H9 (cell line): ENCODE results near the gene CEP250. TPM values are rescaled to one million over a fixed set of nuclear protein-coding genes. Genes with fewer than 3 reads are reported as not detected.

Experiments used
- DNase-seq: peaks from one replicate; pipeline ENCODE4 v3.0.0-alpha.2; 2017
- H2AFZ ChIP-seq: one replicate; pipeline ENCODE4 v1.6.1; 2013; ENCODE audit warnings: mild to moderate bottlenecking, low read length, control low read depth, moderate library complexity
- H2AK5ac ChIP-seq: 2 replicates; pipeline ENCODE4 v1.6.1; 2013; ENCODE audit warnings: low read length, control low read depth, mixed read lengths; ENCODE audit not compliant: insufficient read length
- H2BK120ac ChIP-seq: one replicate; pipeline ENCODE4 v1.6.1; 2013; ENCODE audit warnings: low read depth, mild to moderate bottlenecking, low read length, control low read depth, inconsistent platforms; ENCODE audit not compliant: poor library complexity, severe bottlenecking
- H2BK12ac ChIP-seq: 2 replicates; pipeline ENCODE4 v1.6.1; 2013; ENCODE audit warnings: low read length, control low read depth, mixed read lengths, low read depth; ENCODE audit not compliant: insufficient read length
- H2BK15ac ChIP-seq: 2 replicates; pipeline ENCODE4 v1.6.1; 2013; ENCODE audit warnings: low read depth, low read length, control low read depth
- H2BK20ac ChIP-seq: one replicate; pipeline ENCODE4 v1.6.1; 2013; ENCODE audit warnings: low read depth, mild to moderate bottlenecking, low read length, control low read depth, inconsistent platforms; ENCODE audit not compliant: poor library complexity, severe bottlenecking
- H2BK5ac ChIP-seq: 2 replicates; pipeline ENCODE4 v1.6.1; 2013; ENCODE audit warnings: low read length, control low read depth, mixed read lengths; ENCODE audit not compliant: insufficient read length
- H3K14ac ChIP-seq: 2 replicates; pipeline ENCODE4 v1.6.1; 2013; ENCODE audit warnings: low read length, control low read depth; ENCODE audit not compliant: insufficient read depth
- H3K18ac ChIP-seq: 2 replicates; pipeline ENCODE4 v1.6.1; 2013; ENCODE audit warnings: low read depth, mild to moderate bottlenecking, mixed read lengths, low read length, control low read depth; ENCODE audit not compliant: insufficient read length
- H3K23ac ChIP-seq: 2 replicates; pipeline ENCODE4 v1.6.1; 2013; ENCODE audit warnings: low read length, control low read depth, mixed read lengths, low read depth; ENCODE audit not compliant: insufficient read length
- H3K23me2 ChIP-seq: 2 replicates; pipeline ENCODE4 v1.6.1; 2013; ENCODE audit warnings: low read depth, mild to moderate bottlenecking, mixed read lengths, low read length, control low read depth; ENCODE audit not compliant: insufficient read length, poor library complexity, severe bottlenecking
- H3K27ac ChIP-seq: 2 replicates; pipeline ENCODE4 v1.5.1; 2013; ENCODE audit warnings: low read length, control low read depth, mixed read lengths, low read depth; ENCODE audit not compliant: insufficient read length
- H3K27me3 ChIP-seq: 2 replicates; pipeline ENCODE4 v1.6.1; 2013; ENCODE audit warnings: low read length, control low read depth, inconsistent platforms; ENCODE audit not compliant: insufficient read depth
- H3K4ac ChIP-seq: 2 replicates; pipeline ENCODE4 v1.6.1; 2013; ENCODE audit warnings: low read depth, mild to moderate bottlenecking, control low read depth, inconsistent platforms, low read length, moderate library complexity
- H3K4me1 ChIP-seq: 2 replicates; pipeline ENCODE4 v1.6.1; 2013; ENCODE audit warnings: low read length, control low read depth, inconsistent platforms; ENCODE audit not compliant: insufficient read depth
- H3K4me2 ChIP-seq: 2 replicates; pipeline ENCODE4 v1.6.1; 2013; ENCODE audit warnings: low read length, control low read depth, mixed read lengths; ENCODE audit not compliant: insufficient read length, insufficient read depth
- H3K56ac ChIP-seq: 2 replicates; pipeline ENCODE4 v1.6.1; 2013; ENCODE audit warnings: low read depth, mild to moderate bottlenecking, mixed read lengths, low read length, control low read depth; ENCODE audit not compliant: insufficient read length
- H3K79me1 ChIP-seq: 2 replicates; pipeline ENCODE4 v1.6.1; 2013; ENCODE audit warnings: low read depth, mild to moderate bottlenecking, moderate library complexity, low read length, control low read depth, inconsistent platforms; ENCODE audit not compliant: insufficient read depth, poor library complexity, severe bottlenecking
- H3K79me2 ChIP-seq: 2 replicates; pipeline ENCODE4 v1.6.1; 2013; ENCODE audit warnings: low read length, control low read depth, inconsistent platforms; ENCODE audit not compliant: insufficient read depth
- H3K9ac ChIP-seq: 2 replicates; pipeline ENCODE4 v1.6.1; 2013; ENCODE audit warnings: low read length, control low read depth, mixed read lengths; ENCODE audit not compliant: insufficient read length; ENCODE audit errors: extremely low read depth
- H3K9me3 ChIP-seq: one replicate; pipeline ENCODE4 v1.6.1; 2013; ENCODE audit warnings: low read depth, low read length, inconsistent platforms; ENCODE audit not compliant: control insufficient read depth
- H3T11ph ChIP-seq: one replicate; pipeline ENCODE4 v1.6.1; 2013; ENCODE audit warnings: mild to moderate bottlenecking, low read length, control low read depth, inconsistent platforms
- H4K20me1 ChIP-seq: one replicate; pipeline ENCODE4 v1.6.1; 2013; ENCODE audit not compliant: control insufficient read depth, insufficient read length, insufficient read depth
- H4K5ac ChIP-seq: 2 replicates; pipeline ENCODE4 v1.6.1; 2013; ENCODE audit warnings: low read depth, mild to moderate bottlenecking, mixed read lengths, low read length, control low read depth; ENCODE audit not compliant: insufficient read length
- H4K8ac ChIP-seq: replicated peaks from 2 replicates; pipeline ENCODE4 v1.6.1; 2013; ENCODE audit warnings: low read length, control low read depth, mixed read lengths, low read depth; ENCODE audit not compliant: insufficient read length
- H4K91ac ChIP-seq: 2 replicates; pipeline ENCODE4 v1.6.1; 2013; ENCODE audit warnings: low read depth, mild to moderate bottlenecking, moderate library complexity, mixed read lengths, low read length, control low read depth; ENCODE audit not compliant: insufficient read length
- H3K27ac Mint-ChIP-seq, 3 experiments: 2 replicates in 2 of 3; 3 replicates in 1 of 3; pipeline ENCODE4 v1.8.0; 2020 to 2021; ENCODE audit warnings: mixed read lengths in 3 of 3, mild to moderate bottlenecking in 1 of 3, moderate library complexity in 1 of 3
- H3K27me3 Mint-ChIP-seq: 2 replicates; pipeline ENCODE4 v1.8.0; 2021; ENCODE audit warnings: low read depth, mild to moderate bottlenecking, moderate library complexity, mixed read lengths
- H3K36me3 Mint-ChIP-seq, 3 experiments: 2 replicates in 2 of 3; 3 replicates in 1 of 3; pipeline ENCODE4 v1.8.0; 2020 to 2021; ENCODE audit warnings: low read depth in 3 of 3, mixed read lengths in 3 of 3; ENCODE audit not compliant: insufficient read depth in 1 of 3
- H3K4me1 Mint-ChIP-seq, 2 experiments: 2 replicates each; pipeline ENCODE4 v1.8.0; 2020; ENCODE audit warnings: mixed read lengths in 2 of 2
- H3K4me3 Mint-ChIP-seq, 2 experiments: 2 replicates in 1 of 2; 3 replicates in 1 of 2; pipeline ENCODE4 v1.8.0; 2020 to 2021; ENCODE audit warnings: mild to moderate bottlenecking in 2 of 2, mixed read lengths in 2 of 2, moderate library complexity in 1 of 2
- H3K9me3 Mint-ChIP-seq, 2 experiments: 2 replicates in 1 of 2; 3 replicates in 1 of 2; pipeline ENCODE4 v1.8.0; 2020; ENCODE audit warnings: mild to moderate bottlenecking in 2 of 2, mixed read lengths in 2 of 2, moderate library complexity in 1 of 2
- WGBS: extraction: QIAGEN DNeasy Blood & Tissue Kit; methylation state at CpG from one replicate; pipeline ENCODE4 v1.1.7; 2013; ENCODE audit warnings: missing lambda C conversion rate, low lambda C conversion rate, mixed read lengths; ENCODE audit not compliant: insufficient read length; ENCODE audit errors: extremely low coverage; 5-methylcytosine and 5-hydroxymethylcytosine counted together
- total RNA-seq: library from RNA; stranded (reverse); gene quantifications from 2 replicates; pipeline ENCODE4 v1.2.1, GENCODE V29; 2021
- TF ChIP-seq, protein P1 (sequence below): fragments of 200-600 bp; sonication (generic); conservative IDR thresholded peaks from 3 replicates; pipeline ENCODE4 v1.8.0; 2021; ENCODE audit warnings: antibody characterized with exemption, mild to moderate bottlenecking

The CEP250 gene
- total RNA-seq, 1 experiment from 2014 or later = 29.8 TPM

DNA sequence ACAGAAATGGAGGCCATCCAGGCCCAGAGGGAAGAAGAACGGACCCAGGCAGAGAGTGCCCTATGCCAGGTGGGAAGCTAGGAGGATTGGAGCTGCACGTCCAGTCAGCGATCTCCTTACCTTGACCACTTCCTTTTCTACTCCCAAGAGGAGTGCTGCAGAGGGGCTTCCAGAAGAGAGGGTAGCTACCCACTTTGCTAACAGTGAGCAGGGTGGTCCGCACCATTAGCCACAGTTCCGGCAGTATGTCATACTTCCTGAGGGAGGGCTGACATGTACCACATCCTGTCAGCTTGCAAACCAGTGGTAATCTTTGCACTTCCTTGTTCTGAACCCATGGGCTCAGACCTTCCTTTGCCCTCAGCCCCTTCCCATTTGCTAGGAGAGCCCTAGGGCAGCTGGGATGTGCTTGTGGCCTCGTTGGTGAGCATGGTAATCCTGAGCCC is 35.4 kb downstream of the CEP250 start:
- Histone ChIP-seq H4K20me1 (no peaks in the 10 kb centered on the region), H3T11ph (no peak overlapping the region), H3K4ac (no peak overlapping the region), H3K56ac (no peak overlapping the region), H3K4me1 (no peaks in the 10 kb centered on the region), H2BK5ac (no peak overlapping the region), H4K5ac (no peak overlapping the region), H3K23me2 (no peaks in the 10 kb centered on the region), H3K14ac (no peak overlapping the region), H3K27me3 (no peaks in the 10 kb centered on the region), H3K79me1 (no peaks in the 10 kb centered on the region), H2AK5ac (no peak overlapping the region), H3K23ac (no peak overlapping the region), H3K27ac (no peak overlapping the region), H2BK15ac (no peak overlapping the region), H2BK120ac (no peak overlapping the region), H3K18ac (no peak overlapping the region), H3K9me3 (no peaks in the 10 kb centered on the region), H3K9ac (no peak overlapping the region), H2BK20ac (no peak overlapping the region), H2AFZ (no peak overlapping the region), H4K8ac (no peak overlapping the region), H4K91ac (no peak overlapping the region), H2BK12ac (no peak overlapping the region), H3K79me2 (no peaks in the 10 kb centered on the region), H3K4me2 (no peak overlapping the region)
- no peaks in the 10 kb centered on the region for H3K27me3 Mint-ChIP-seq
- peaks cover 32 to 76% (median 74%) of the 10 kb centered on the region in 3 experiments; a peak in 6 of 7 replicates for H3K36me3 Mint-ChIP-seq
- no peak overlapping the region; a peak in 1 of 7 replicates for H3K27ac Mint-ChIP-seq
- H3K4me1 Mint-ChIP-seq = no peaks in the 10 kb centered on the region
- H3K4me3 Mint-ChIP-seq = no peak overlapping the region
- H3K9me3 Mint-ChIP-seq = no peaks in the 10 kb centered on the region
- TF ChIP-seq, protein P1, sequence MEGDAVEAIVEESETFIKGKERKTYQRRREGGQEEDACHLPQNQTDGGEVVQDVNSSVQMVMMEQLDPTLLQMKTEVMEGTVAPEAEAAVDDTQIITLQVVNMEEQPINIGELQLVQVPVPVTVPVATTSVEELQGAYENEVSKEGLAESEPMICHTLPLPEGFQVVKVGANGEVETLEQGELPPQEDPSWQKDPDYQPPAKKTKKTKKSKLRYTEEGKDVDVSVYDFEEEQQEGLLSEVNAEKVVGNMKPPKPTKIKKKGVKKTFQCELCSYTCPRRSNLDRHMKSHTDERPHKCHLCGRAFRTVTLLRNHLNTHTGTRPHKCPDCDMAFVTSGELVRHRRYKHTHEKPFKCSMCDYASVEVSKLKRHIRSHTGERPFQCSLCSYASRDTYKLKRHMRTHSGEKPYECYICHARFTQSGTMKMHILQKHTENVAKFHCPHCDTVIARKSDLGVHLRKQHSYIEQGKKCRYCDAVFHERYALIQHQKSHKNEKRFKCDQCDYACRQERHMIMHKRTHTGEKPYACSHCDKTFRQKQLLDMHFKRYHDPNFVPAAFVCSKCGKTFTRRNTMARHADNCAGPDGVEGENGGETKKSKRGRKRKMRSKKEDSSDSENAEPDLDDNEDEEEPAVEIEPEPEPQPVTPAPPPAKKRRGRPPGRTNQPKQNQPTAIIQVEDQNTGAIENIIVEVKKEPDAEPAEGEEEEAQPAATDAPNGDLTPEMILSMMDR = no peak
- DNase-seq = no peak
- WGBS = no CpG with 5 or more reads among the region's 6 CpGs
